GM19193 (cell line): Measurements from ENCODE around the gene C8G.

ENCODE experiments used
- POLR2A ChIP-seq: IDR thresholded peaks from 4 replicates; pipeline ENCODE4 v1.6.1; 2011; ENCODE audit not compliant: insufficient read depth, insufficient read length; ENCODE audit errors: extremely low read depth

Gene C8G

DNA sequence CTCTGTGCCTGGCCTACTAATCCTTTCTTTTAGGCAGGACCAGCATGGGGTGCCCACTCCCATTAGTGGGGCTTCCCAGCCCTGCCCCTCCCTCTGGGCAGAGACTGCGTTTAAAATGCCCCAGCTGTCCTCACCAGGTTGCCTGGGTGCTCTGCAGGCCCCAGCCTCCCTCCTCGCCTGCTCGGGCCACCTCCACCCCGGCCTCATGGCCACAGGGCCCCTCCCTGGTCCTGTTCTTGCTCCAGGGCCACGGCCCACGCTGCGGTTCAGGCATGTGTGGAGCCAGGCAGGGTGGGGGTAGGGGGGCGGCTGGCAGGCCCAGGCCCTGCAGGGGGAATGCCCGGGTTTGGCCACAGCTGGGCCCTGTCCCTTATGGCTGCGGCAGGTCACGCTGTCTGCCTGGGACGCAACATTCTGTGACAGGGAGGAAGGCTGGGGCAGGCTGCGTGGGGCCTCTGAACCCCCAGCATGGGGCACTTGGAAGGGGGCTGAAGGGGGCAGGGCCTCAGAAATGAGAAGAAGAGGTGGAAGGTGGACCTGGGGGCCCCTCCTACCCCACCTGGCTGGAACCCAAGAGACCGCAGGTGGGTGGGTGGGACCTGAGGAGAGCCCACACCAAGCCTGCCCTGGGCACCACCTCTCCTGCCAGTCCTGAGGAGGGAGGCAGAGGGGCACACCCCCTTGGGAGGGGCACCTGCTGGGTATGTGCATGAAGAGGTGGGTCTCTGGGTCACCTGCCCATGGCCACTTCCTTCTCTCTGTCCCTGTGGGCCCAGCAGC is 6.7 kb downstream of the C8G start, which contains the start of gene LCN12:
Gene LCN12, plus strand, starts transcription at position 733 of the 780 bp plus-strand sequence. CDS start 55 bp downstream, outside the sequence.
- no peak for TF ChIP-seq POLR2A

DNA sequence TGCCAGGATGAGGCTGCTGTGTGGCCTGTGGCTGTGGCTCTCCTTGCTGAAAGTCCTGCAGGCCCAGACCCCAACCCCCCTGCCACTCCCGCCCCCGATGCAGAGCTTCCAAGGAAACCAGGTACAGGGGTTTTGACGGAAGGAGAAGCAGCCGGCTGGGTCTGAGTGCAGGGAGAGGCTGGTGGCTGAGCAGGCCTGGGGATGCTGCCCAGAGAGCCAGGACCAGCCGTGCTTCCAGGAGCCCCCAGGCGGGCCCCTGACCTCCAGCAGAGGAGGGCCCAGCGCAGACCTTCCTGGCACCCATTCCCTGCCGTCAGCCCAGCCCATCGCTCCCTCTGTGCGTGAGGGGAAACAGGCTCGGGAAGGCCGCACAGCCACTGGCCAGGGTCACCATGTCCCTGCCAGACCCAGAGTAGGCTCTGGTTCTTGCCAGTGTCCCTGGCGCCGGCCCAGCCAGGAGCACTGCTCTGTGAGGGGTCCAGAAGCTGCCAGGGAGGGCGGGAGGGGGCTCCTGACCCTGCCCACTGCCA is 7.3 kb downstream of the C8G start:
- TF ChIP-seq POLR2A = no peak

DNA sequence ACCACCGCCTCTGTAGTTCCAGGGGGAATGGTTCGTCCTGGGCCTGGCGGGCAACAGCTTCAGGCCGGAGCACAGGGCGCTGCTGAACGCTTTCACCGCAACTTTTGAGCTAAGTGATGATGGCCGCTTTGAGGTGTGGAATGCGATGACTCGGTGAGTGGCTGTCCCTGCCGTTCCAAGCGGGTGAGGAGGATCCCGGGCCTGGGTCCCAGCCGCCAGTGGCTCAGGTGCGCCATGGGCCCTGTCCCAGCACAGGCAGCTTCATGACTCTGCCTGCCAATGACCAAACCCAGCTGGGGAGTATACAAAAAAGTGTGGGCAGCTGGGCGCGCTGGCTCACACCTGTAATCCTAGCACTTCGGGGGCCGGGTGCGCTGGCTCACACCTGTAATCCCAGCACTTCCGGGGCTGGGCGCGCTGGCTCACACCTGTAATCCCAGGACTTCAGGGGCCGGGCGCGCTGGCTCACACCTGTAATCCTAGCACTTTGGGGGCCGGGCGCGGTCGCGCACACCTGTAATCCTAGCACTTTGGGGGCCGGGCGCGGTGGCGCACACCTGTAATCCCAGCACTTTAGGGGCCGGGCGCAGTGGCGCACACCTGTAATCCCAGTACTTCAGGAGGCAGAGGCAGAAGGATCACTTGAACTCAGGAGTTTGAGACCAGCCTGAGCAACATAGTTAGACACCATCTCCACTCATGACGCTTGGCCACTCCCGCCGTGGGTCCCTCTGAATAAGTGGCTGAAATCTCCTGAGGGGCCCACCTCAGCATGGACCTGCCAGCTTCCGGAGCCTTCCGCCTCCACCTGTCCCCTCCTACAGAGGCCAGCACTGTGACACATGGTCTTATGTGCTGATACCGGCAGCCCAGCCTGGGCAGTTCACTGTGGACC is 8.1 kb downstream of the C8G start:
- no peak for TF ChIP-seq POLR2A

DNA sequence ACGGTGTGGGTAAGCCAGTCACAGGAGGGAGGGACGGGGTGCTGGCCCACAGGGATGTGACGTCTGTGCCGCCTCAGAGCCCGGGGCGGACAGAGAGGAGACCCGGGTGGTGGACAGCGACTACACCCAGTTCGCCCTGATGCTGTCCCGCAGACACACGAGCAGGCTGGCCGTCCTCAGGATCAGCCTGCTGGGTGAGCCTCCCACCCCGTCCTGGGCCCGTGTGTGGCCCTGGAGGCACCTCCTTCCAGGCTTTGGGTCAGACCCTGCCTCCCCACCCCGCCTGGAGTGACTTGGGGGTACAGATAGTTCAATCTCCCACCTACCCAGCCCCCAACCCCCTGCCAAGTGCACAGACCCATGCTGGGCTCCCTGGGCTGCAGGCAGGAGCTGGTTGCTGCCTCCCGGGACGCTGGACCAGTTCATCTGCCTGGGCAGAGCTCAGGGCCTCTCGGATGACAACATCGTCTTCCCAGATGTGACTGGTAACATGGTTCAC is 8.8 kb downstream of the C8G start:
- no peak for TF ChIP-seq POLR2A

DNA sequence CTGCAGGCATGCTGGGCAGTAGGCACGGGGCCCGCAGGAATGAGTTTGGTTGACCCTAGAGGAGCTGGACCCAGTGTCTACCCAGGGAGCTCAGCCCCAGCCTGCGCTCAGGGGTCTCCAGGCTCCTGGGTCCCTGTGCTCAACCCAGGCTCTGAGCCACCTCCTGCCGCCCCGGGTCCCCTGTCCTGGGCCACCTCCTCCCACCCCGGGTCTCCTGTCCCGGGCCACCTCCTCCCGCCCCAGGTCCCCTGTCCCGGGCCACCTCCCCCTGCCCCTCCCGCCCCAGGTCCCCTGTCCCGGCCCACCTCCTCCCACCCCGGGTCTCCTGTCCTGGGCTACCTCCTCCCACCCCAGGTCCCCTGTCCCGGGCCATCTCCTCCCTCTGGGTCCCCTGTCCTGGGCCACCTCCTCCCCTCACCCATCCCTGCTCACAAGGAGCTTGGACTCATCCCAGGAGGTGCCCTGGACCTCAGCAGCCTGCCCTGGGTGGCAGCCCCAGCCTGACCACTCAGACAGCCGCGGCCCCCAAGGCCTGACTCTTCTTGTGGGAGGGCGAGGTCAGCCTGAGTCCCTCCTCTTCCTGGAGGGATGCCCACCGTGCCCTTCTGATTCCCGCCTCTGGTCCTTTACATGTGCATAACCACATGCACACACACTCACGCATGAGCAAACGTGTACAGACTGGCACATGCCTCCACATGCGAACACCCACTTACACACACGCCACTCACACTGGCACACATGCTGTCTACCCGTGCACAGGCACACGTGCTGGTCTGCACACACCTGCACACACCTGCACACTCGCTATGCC is 9.4 kb downstream of the C8G start:
- no peak for TF ChIP-seq POLR2A

DNA sequence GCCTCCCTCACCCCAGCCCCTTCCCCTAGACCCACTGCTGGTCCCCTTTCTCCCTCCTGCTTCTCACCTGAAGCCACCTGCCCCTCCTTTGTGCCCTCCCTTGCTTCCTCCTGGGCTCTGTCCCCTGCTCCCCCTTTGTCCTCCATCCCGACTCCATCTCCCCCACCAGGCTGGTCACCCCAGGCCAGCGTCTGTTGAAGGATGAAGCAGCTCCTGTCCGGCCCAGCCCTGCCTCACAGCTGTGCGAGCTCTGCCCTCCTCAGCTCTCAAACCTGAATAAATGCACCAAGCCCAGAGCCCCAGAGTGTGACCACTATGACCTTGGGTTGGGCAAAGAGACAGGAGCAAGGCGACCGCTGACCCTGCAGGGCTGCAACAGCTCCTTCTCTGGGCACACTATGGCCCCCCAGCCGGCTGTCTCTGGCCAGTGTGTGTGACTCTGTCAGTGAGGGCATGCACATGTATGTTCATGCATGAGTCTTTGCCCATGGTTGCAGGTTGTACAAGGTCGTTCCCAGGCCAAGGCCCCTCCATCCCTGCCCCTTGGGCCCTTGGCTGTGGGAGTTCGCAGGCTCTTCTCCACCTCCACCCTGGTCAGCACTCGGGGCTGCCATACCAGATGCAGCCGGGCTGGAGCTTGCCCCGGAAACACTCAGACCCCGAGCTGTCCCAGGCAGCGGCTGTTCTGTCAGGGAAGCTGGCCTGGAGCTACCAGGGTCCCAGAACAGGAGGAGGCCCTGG is 10.3 kb downstream of the C8G start:
- TF ChIP-seq POLR2A = no peak

DNA sequence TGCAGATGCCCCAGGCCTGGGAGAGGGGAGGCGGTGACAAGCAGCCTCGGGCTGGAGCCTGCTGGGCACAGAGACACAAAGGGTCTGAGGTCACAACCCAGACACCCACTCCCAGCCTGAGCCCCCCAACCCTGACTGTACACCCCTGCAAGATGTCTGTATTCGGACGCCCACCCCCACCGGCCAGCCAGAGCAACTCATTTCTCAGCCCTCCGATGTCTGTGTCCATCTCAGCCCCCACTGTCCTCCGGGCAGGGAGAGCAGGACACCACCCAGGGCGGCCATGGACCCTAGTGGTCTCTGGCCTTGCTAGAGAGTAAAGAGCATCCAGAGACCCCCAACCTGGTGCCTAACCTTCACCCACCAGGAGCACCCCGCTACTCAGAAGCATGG is 10.9 kb downstream of the C8G start:
- no peak for TF ChIP-seq POLR2A

DNA sequence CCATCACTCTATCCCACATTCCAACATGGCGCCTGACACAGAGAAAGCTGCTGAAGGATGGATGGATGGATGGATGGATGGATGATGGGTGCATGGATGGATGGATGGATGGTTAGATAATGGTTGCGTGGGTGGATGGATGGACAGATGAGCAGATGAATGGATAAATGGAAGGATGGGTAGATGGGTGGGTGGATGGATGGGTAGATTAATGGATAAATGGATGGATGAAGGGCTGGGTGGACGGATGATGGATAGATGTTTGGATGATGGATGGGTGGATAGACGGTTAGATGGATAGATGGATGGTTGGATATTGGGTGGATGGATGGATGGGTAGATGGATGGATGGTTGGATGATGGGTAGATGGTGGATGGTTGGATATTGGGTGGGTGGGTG is 11.6 kb downstream of the C8G start:
- no peak for TF ChIP-seq POLR2A

DNA sequence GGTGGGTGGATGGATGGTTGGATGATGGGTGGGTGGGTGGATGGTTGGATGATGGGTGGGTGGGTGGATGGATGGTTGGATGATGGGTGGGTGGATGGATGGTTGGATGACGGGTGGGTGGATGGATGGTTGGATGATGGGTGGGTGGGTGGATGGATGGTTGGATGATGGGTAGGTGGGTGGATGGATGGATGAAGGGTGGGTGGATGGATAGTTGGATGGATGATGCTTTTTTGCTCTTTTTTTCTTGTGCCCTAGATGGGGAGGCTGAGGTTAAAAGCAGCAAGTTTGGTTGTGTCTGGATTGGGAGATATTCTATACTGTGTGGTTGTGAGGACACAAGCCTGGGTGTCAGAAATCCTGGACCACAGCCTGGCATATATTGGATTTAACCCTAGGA is 12.4 kb downstream of the C8G start:
- no peak for TF ChIP-seq POLR2A

DNA sequence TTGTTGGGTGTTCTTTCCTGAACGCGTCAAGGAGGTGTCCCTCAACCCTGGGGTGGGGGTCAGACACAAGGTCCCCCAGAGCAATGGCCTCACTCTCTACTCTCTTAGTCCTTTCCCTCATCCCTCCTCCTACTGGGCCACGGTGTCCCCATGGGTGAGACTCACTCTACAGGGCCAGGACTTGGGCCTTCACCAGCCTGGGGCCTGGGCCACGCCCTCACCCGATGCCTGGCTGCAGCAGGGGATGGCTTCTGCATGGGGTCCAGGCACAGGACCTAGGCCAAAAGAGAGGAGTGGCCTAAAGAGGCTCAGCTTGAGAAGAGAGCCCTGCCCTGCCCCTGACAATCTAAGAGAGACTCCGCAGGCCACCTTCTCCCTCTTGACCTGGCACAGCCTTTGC is 12.9 kb downstream of the C8G start:
- no peak for TF ChIP-seq POLR2A

DNA sequence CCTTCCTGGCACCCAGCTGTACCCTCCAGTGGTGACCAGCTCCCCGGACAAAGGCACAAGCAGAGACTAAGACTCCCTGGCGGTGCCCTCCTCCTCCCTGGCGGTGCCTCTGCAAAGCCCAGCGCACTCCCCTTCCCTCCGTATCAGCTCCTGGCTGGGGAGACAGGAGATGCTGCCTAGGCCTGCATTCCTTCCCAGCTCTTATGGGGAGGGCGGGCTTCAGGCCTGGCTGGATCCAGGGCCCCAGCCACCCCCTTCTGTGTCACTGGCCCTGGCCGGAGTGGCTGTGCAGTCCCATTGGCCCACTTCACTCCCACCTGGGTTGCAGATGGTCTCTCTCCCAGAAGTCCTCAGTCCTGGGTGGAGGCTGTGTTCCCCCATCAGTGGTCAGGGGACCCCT is 13.4 kb downstream of the C8G start:
- no peak for TF ChIP-seq POLR2A

DNA sequence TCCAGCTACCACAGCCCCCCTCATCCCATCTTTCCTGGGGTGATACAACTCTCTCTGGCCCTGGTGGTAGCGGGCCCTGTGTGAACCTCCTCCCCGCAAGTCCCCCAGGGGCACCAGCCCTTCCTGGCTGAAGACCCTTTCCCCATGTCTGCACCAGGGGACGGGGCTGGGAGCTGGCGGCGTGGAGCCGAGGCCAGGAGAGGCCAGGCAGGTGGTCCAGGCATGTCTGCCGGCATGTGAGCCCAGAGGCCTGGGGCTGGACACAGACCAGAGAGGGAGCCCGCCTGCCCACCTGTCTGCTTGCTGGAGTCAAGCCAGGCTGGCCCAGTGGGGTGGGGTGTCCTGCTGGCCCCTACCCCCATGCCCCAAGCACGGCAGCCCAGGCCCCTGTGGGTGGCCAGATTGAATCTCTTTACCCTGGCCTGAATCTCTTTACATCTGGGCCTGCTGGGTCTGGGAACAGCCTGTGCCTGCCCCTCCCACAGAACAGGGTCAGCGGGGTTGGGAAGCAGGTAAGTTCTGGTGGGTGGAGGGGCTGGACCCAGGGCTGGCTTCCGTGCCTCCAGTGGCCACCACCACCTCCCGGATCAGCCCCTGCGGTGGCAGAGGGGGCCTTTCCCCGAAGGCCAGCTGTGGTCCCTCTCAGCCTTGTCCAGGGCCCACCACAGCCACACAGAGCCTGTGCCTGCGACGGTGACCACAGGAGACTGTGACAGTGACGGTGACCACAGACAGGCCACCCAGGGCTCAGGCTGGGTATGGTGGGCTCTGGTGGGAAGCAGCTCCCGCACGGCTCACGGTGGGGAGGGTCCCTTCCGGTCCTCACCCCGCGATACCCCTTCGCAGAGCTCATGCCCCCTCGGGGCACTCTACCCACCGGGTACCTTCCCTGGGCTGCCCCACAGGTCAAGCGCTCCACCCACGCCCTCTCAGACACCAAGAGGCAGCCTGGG is 14.1 kb downstream of the C8G start:
- TF ChIP-seq POLR2A = no peak

DNA sequence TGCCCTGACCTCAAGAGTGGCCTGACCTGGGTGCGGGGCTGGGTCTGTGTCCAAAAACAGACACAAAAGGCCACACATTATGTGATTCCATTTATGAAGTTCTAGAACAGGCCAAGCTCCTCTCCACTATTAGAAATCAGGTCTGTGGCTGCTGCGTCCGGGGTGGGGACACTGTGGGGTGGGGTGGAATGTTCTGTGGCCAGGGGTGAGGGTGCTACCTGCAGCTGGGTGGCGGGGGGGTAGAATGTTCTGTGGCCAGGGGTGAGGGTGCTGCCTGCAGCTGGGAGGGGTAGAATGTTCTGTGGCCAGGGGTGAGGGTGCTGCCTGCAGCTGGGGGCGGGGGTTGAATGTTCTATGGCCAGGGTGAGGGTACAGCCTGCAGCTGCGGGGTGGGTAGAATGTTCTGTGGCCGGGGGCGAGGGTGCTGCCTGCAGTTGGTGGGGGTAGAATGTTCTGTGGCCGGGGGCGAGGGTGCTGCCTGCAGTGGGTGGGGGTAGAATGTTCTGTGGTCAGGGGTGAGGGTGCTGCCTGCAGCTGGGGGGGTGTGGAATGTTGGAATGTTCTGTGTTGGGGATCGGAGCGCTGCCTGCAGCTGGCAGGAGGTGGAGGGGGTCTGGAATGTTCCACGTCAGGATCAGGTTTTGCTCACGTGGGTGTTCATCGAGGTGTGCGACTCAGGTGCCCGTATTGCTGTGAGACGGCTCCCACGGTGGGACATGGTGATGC is 15.3 kb downstream of the C8G start:
- no peak for TF ChIP-seq POLR2A

DNA sequence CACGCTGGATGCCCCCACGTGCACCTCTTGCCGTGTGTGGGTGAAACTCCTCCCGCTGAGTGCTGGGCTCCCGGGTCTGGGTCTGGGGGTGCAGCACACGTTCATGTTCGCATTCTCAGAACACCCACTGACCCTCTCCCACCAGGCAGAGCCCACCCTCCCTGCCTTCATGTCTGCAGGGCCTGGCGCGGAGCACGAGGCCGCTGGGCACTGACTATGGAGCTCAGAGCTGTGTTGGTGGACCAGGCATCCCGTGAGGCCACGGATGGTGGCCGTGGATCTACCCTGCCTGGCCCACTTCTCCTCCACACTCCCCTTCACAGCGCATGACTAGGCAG is 15.9 kb downstream of the C8G start:
- no peak for TF ChIP-seq POLR2A
